OCI-LY7 (cell line): ENCODE data around the gene AAR2.

ENCODE experiments used
- CTCF ChIP-seq: fragments of 200-600 bp; sonication (generic); conservative IDR thresholded peaks from 2 replicates; pipeline ENCODE4 v1.5.1; 2014; ENCODE audit warnings: mild to moderate bottlenecking, antibody characterized with exemption, low read length, moderate library complexity, mixed read lengths
- EZH2phosphoT487 ChIP-seq: fragments of 200-600 bp; sonication (generic); IDR thresholded peaks from 2 replicates; pipeline ENCODE4 v1.6.1; 2018; ENCODE audit warnings: low read depth, borderline replicate concordance, mild to moderate bottlenecking, mixed run types, antibody characterized with exemption, low read length, moderate library complexity, mixed read lengths

- TF ChIP-seq CTCF (no peak), EZH2phosphoT487 (no peak)
Observed at GRCh38 chr20:36196676-36197075, 39.6 kb upstream of the AAR2 start.
